ENCODE measurements around the gene TPO.

The TPO gene

DNA sequence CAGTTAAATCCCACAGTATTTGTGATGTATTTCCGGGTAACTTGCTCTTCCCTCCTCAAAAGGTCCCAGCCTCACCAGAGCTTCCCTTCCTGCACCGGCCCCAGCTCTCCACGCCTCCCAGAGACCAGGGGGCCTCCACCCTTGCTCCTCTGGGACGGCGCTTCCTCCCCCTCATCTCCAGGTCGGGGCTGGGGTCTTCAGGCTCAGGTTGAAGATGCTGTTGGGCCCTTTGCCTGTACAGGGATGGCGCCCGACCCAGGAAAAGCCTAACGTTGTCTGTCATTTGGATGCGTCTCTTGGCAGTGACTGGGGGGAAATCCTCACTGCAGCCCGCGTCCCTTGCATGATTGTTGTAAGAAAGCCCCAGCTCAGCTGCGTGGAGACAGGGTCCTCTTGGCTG, 126.7 kb downstream of the TPO start:
- no peak for DNase-seq

DNA sequence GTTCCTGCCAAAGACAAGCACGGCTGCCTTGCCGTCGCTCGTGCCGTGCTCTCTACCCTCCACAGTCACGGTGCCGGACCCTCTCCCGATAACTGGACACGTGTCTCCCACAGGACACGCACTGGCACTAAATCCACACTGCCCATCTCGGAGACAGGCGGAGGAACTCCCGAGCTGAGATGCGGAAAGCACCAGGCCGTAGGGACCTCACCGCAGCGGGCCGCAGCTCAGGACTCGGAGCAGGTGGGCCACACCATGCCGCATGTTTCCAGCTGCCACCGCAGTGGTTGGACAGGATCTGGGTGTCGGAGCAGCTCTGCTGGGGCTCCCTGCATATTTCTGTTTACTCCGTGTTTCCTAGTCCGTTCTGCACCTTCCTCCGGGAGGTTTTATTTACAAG, 127.2 kb downstream of the TPO start:
- no peak for DNase-seq

DNA sequence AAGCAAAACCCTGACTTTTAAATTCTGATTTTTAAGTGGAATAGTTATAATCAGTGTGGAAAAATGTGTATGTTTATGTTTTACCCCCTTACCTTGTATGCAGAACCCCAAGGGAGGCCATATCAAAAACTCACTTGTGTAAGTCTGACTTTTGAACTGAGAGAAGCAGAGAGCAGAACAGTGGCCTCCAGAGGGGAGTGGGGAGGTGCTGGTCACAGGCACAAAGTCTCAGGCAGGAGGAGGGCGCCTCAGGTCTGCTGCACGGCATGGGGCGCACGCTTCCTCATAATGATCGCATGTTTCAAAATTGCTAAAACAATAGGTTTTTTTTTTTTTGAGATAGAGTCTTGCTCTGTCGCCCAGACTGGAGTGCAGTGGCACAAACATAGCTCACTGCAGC, 127.8 kb downstream of the TPO start:
- DNase-seq, result no peak

DNA sequence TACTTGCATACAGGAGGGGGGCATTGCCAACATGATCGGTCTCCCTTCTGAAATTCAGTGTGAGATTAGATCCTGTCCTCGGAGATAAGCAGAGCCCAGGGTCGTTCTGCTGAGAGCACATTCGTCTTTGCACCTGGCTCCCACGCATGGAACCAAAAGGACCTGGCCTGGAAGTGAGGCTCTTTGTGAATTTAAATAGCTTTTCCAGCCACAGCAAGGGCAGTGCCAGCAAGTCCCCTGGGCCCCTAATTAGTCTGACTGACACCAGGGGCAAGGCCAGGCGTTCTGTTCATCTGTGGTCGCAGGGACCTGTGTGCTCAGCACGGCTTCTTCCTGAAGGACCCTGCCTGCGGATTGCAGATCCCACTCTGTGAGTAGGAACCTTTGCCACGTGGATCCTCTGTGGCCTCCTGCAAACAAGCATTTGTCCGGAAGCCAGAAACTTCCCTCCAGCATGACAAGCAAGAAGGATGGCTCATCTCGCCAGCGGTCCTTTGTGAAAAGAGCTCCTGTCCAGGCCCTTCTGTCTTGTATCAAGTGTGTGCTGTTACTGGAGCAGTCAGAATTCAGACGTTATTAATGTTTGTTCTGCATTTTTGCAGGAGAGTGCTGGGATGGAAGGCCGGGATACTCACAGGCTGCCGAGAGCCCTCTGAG, 128.7 kb downstream of the TPO start:
- DNase-seq, result no peak

DNA sequence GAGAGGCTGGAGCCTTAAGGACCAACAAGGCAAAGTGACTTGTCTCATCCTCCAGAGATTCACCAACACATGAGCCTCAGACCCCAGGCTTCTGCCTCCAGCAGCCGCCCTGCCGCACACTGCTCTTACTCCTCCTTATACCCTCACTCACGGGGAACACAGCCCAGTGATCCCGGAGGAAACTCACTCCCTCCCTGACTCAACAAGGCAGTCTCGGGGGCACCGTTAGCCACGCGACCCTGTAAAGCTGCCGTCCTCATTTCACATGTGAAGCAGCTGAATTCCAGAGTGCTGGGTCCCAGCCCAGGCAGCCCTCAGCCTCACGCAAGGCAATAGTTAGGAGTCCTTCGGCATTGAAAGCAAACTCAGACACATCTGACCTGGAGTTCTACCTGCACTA, 129.7 kb downstream of the TPO start:
- no peak for DNase-seq

DNA sequence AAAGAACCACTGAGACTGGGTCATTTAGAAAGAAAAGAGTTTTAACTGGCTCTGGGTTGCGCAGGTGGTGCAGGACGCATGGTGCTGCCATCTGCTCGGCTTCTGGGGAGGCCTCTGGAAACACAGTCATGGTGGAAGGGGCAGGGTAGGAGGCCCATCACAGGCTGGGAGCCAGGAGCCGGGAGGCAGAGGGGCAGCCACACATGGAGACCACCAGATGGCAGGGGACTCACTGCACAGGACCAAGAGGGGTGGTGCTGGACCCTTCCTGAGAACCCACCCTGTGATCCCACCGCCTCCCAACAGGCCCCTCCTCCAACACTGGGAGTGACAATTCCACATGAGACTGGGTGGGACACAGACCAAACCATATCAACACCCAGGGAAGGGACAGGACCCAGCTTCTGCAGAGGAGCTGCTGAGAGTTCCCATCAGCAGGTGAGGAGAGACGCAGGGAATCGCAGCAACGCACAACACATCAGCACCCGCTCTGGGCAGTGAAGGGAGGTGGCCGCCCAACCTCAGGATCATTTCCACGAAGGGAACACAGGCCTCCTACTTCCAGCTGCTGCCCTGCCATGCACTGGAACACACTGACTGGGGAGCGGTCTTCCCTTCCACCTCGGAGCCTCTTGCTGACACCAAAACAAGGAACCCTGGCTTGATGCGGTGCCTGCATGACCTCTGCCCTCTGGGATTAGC, 130.7 kb downstream of the TPO start:
- DNase-seq, result no peak

DNA sequence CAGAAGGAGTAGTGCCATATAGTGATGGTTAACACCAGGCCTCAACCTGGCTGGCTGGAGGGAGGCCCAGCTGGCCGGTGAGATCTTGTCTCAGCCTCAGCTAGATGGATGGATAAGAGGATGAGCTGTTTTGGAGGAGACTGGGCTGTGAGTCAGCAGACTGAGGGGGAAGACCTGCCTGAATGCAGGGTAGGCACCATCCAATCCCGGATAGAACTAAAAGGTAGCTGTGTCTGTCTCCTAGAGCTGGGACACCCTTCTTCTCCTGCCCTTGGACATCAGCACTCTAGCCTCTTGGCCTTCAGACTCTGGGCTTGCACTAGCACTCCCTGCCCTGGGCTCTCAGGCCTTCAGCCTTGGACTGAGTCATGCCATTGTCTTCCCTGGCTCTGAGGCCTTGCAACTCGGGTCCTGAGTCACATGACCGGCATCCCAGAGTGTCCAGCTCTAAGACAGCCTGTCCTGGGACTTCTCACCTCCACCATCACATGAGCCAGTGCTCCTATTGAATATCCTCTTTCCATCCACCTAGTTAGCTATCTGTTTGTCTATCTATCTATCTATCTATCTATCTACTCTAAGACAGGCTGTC, 131.3 kb downstream of the TPO start:
- no peak for DNase-seq

DNA sequence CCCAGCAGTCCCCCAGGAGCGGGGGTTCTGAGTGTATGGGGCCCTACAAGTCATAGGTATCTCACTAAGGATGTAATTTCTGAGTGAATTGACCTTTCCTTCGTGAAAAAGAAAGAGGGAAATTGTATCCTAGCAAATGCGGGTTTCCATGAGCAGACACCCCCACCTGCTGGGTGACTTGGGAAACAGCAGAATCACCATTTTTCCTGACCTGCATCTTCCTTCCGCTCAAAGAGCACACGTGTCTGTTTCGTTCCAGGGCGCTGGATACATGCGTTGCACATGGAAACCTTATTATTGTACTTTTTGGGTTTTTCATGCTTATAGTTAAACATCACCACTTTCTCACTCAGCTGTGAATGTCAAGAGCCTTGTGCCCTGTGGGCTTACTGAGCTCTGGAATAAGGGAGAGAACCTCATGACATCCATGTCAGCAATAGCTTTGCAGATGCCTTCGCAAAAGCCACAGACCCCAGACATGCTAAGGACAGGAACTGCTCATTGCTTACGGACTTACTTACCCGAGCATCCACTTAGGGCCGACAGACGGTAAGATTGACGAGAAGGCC, 132.8 kb downstream of the TPO start:
- peak; percentile 35 to 54 for DNase-seq

DNA sequence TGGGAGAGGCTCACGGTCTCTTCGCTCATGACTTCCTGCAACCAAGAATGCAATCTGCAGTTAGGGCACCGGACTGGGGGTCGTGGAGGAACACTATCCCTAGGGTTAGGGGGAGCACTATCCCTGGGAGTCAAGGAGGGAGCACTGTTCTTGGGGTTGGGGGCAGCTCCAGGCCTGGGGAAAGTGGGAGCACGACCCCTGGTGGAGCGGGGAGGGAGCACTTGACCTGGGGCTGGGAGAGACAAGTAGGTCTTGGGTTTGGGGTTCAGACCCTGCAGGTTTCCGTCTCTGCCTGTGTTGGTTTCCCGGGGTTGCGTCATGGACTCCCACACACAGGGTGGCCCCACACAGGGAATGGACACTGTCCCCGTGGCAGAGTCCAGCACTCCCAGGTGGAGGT, 133.6 kb downstream of the TPO start:
- DNase-seq, result peak in 1 of 2 donors; percentile 19

DNA sequence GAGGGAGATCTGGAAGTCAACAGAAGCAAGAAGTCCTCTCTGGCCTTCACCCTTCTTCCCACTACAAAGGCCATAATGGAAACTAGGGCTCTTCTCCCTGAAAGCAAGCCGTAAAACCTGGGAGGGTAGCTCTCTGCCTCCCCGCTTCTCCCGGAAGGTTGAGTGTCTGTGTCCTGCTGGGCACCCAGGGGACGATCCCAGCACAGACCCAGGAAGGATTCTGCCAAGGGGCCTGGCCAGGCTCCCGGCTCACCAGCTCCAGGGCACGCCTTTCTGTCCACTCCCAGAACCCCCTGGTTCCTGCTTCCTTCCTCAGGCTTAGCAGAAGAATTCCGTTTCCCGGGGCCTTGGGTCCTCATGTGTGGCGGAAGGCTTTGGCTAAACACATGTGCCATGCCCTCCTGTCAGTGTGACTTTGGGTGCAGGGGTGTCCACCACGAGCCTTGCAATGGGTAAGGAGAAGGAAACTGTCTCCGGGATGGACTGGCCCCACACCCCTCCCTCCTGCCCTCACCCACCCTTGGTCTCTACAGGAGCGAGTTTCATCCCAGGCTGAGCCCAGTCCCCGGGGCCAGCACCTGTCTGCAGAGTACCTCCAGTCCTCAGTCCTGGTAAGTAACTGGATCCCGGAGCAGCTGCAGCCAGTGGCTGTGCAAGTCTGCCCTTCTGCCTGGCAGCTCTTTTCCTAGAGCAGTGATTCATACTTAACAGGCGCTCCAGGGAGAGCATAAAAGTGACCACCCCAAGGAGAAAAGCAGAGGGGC, 135.8 kb downstream of the TPO start:
- DNase-seq, result no peak

DNA sequence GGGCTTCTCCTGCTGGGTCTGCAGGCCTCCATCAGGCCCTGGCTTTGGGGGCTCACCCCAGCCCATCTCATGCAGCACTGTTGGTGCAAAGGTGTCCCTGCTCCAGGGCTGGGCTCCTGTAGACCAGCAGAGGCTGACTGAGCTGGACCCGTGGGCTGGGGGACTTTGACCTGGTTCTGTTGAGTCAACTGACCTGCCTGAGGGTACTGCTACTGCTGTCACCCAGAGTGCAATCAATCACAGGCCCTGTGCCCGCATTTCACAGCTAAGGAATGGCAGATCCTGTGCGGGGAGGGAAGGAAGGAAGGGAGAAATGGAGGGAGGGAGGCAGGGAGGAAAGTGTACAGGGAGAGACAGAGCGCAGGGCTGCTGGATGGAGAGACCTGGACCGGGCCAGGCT, 136.8 kb downstream of the TPO start:
- no peak for DNase-seq

DNA sequence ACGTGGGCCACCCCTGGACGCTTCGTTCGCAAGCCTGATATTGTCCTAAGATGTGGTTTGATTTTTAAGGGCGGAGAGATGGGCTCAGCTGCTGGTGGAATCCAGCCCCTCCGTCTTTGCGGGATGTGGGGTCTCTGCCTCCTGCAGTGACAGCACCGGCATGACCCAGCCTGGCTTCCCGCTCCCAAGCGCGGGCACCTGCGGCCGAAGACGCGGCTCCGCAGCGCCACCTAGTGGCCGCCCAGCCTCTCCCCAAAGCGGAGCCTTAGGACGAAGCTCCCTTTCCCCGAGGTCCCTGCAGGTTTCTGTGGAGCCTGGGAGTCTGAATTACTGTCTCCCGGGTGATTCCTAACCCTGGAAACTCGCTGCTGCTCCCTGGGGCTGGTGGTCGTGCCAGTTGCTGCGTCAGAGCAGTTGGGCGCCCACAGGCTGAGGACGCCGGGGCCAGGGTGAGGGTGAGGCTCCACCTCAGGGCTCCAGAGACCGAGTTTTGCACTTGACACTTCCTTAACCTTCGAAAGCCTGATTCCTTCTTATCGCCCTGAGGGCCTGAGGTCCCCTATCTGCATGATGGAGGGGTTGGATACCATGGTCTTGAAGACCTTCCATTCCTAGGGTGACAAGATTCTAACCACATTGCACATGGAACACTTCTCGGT, 137.5 kb downstream of the TPO start:
- DNase-seq, result peak; percentile 74 to 77

DNA sequence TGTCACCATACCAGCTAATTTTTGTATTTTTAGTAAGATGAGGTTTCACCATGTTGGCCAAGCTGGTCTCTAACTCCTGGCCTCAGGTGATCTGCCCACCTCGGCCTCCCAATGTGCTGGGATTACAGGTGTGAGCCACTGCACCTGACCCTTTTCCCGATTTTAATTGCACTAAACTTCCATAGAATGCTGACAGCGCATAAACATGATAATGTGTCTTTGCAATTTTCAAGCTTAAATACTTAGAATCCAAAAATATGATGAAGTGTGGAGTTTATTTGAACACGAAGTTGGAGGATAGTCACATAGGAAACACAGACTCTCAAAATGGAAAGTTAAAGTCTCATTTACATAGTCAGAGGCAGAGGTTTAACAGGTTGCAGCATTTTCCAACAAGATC, 138.6 kb downstream of the TPO start:
- DNase-seq, result no peak

DNA sequence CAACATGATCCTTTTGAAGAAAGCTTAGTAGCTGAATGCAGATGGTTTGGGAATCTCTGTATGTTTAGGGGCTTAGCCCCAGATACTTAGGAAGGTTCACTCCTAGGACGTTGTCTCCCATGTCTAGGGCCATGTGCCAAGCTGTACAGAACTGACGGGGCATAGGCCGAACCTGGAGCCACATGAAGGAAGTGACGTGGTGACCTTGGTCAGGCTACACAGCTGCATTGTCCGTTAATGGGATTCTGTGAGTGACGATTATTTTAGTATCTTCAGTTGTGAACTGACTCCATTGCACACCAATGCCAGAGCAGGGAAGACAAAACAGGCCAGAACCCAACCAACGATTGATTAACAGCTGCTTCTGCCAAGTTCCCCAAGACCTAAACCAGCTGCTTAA, 139.3 kb downstream of the TPO start:
- no peak for DNase-seq

DNA sequence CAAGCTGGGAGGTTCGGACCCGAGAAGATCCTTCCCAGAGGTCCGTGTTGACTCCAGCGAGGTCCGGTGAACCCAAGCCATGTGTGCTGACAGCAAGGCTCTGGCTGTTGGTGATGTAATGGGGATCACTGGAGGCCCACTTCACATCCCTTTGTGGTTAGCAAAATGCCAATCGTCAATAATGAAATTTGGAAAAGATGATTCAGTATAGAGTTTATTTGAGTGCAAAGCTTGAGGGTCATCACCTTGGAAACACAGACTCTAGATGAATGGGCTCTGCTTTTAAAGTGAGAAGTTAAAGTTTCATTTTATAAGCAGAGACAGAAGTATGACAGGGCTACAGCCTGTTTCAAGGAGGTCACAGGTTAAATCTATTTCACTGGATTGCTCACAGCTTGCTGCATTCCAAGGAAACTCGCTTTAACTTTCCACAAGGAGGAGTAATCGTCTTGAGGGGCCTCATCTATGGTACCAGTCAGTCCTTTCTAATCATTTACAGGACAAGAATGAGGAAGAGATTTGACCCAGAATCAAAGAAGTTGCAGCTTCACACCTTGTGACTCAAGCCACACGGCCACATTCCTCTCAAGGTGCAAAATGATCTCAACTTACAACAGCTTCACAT, 140.5 kb downstream of the TPO start:
- DNase-seq, result no peak

DNA sequence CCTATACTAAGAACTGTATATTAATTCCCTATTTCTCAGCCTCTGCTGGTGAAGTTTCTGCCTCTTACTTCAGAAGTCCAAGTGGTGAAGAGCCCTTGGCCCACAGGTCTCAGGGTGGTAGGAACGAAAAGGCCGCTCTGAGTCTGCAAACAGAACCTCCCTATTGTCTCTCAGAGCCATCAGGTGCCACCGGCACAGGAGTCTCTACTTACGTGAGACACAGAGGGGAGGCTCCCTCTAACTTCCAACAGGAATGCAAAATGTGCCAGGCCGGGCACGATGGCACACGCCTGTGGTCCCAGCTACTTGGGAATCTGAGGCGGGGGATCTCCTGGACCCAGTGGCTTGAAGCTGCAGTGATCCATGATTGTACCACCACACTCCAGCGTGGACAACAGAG, 143.0 kb downstream of the TPO start:
- no peak for DNase-seq

DNA sequence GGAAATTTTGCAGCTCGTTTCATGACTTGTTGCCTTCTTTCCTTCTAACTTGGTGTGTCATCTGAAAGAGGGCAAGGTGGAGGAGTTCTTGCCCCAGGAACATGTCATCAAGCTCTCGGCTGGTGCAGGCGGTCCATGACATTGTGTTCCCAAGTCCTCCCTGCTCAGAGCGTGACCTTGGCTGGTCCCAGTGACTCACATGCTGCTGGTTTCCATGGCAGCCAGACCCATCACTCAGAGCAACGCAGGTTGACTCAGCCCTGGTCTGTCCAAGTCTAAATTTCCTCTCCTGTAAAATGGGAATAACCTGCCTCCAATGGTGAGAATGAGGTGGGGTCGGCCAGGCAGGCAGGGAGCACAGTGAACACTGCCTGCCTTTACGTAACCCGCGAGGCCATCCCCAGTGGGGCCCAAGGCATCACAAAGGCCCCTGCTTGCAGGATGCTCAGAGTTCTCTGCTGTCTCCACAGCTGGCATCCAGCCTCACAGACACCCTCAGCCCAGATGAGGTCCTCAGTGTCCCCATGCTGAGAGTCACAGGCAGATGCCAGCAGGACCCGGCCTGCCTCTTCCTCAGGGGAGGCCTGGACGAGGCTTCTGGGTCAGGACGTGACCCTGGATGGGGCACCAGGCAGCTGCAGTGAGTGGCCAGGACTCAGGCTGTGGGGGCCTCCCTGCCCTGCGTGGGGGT, 143.7 kb downstream of the TPO start:
- no peak for DNase-seq

DNA sequence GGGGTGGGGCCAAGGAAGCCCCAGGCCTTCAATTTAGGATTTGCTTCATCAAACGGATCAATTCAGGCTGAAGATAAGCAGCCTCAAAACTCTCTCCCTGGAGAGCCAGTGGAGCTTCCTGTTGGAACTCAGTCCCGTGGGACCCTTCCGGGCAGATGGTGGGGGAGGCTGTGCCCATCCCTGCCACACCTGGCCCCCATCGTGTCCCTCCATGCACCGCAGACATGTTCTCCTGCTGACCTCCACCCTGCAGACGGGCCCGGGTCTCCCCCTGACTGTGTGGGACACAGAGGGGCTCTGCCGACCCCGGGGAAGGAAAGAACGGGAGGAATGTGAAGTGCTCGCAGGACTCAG, 144.2 kb downstream of the TPO start:
- no peak for DNase-seq

DNA sequence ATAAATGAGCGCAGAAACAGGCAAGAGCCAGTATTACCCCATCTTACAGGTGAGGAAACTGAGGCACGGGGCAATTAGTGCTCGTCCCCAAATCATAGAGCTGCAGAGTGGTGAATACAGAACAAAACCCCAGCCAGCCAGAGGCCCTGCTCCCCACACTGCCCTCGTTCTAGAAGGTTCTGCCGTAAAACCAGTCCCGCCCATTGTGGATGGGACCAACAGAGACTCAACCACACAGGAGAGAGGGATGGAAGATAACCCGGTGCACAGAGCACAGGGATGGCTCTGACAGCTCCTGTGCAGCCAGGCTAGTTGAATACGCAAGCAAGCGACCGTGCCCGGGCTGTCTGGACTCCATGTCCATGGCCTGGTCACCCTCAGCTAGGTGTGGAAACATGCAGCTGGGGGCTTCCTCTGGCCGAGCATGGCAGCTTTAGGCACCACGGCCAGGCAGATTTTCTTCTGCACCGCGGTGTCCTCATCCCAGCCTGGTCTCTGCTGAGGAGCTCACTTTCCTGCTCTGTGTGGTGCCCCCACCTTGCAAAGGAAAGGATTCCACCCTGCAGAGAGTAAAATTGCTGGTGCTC, 146.4 kb downstream of the TPO start:
- DNase-seq, result no peak

DNA sequence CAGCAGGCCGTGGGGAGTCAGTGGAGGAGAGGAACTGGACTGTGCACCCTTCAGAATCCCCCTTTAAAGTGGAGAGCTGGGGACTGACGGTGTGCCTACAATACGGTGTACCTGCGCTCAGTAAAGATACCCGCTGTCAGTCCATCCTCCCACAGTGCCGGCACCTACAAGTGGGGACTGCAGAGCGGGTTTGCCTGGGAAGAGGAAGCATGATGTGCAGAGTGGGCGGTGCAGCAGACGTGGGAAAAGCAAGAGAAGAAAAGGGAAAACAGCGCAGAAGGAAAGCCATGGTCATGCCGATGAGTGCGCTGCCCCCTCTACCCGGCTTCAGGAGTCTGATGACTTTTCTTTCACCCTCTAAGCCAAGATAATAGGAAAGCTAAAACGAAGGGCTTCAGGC, 148.0 kb downstream of the TPO start:
- no peak for DNase-seq

DNA sequence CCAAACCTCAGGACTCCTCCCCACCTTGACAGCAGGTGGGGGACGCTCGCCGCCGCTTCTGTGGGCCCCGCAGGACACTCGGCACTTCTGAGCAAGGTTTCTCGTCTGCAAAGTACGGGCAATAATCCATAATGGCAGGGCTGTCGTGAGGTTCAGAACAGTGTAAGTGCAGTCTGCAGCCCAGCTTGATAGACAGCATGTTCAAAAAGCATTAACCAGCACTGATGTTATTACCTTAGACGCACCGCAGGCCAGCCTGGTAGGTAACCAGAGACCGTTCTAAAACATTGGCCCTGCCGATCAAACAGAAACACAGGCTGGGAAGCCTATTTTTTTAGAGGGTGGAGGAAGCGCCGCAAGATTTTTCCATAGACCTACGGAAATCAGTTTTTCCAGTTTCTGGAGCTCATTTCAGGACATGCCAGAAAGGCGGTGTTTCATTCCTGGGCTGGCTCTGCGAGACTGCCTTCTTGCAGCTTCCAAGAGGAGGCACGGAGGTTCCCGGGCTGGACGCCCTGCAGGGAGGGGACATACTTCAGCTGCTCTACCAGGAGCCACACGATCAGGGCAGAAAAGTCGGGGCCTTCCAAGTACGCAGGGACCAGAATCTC, 148.7 kb downstream of the TPO start:
- DNase-seq, result no peak

All from stimulated activated CD4-positive, alpha-beta T cell treated with anti-CD3 and anti-CD28 coated beads, Interleukin-2, amount 100 ng/mL, for 24 hours (primary cell).